K562 (cell line): Measurements from ENCODE around the gene ZDHHC3. TPM values are rescaled to one million over a fixed set of nuclear protein-coding genes. Genes with fewer than 3 reads are reported as not detected.

Experiments
- BACH1 ChIP-seq: fragments of 200-800 bp; sonication (Bioruptor generic); IDR thresholded peaks from 2 replicates; pipeline ENCODE4 v1.6.1; 2016; ENCODE audit warnings: missing genetic modification characterization, missing compliant biosample characterization
- CCNT2 ChIP-seq: IDR thresholded peaks from 2 replicates; pipeline ENCODE4 v1.6.1; 2011; ENCODE audit warnings: borderline replicate concordance, low read depth, mild to moderate bottlenecking, moderate library complexity, mixed read lengths, low read length; ENCODE audit not compliant: insufficient read length; ENCODE audit errors: extremely low read depth
- CHCHD3 ChIP-seq: fragments of 250-450 bp; sonication (Bioruptor Pico); IDR thresholded peaks from 2 replicates; pipeline ENCODE4 v2.1.2; 2022; ENCODE audit warnings: mild to moderate bottlenecking
- DNMT1 ChIP-seq: fragments of 450-650 bp; IDR thresholded peaks from 2 replicates; pipeline ENCODE4 v1.6.1; 2016; ENCODE audit warnings: antibody characterized with exemption, mild to moderate bottlenecking
- EP400 ChIP-seq: fragments of 450-650 bp; IDR thresholded peaks from 2 replicates; pipeline ENCODE4 v1.6.1; 2017; ENCODE audit warnings: antibody characterized with exemption, mild to moderate bottlenecking, moderate library complexity
- ETS2 ChIP-seq: IDR thresholded peaks from 2 replicates; pipeline ENCODE4 v1.6.1; 2016; ENCODE audit warnings: borderline replicate concordance, missing genetic modification characterization, mild to moderate bottlenecking, moderate library complexity, missing compliant biosample characterization; ENCODE audit not compliant: poor library complexity, severe bottlenecking
- ID3 ChIP-seq, 2 experiments: fragments of 250-450 bp in 1 of 2; fragments of 450-650 bp in 1 of 2; sonication (Bioruptor Pico) in 1 of 2; IDR thresholded peaks; 2 replicates each; pipeline versions ENCODE4 v1.6.1 to v1.8.0; 2016 to 2021; ENCODE audit warnings: mild to moderate bottlenecking in 2 of 2, moderate library complexity in 2 of 2, missing compliant biosample characterization in 1 of 2, missing genetic modification characterization in 1 of 2
- KDM1A ChIP-seq, 2 experiments: fragments of 450-650 bp; IDR thresholded peaks; 2 replicates each; pipeline ENCODE4 v1.6.1; 2016; ENCODE audit warnings: mild to moderate bottlenecking in 2 of 2
- MCM3 ChIP-seq: fragments of 450-650 bp; IDR thresholded peaks from 2 replicates; pipeline ENCODE4 v1.6.1; 2016
- MXI1 ChIP-seq: IDR thresholded peaks from 2 replicates; pipeline ENCODE4 v1.6.1; 2011; ENCODE audit warnings: low read depth, mild to moderate bottlenecking, improper control_type of control experiment, low read length
- PHB ChIP-seq: fragments of 250-450 bp; sonication (Bioruptor Pico); IDR thresholded peaks from 2 replicates; pipeline ENCODE4 v1.5.0; 2021
- POLR2B ChIP-seq: fragments of 450-650 bp; IDR thresholded peaks from 2 replicates; pipeline ENCODE4 v1.6.1; 2018; ENCODE audit warnings: low read depth; ENCODE audit not compliant: partially characterized antibody
- RAD21 ChIP-seq, 2 experiments: fragments of 250-450 bp in 1 of 2; fragments of 450-650 bp in 1 of 2; sonication (Bioruptor Pico) in 1 of 2; formaldehyde crosslinking in 1 of 2; IDR thresholded peaks in 1 of 2; conservative IDR thresholded peaks in 1 of 2; 2 replicates each; pipeline versions ENCODE4 v1.4.0 to v1.8.0; 2020 to 2022; ENCODE audit warnings: mild to moderate bottlenecking in 2 of 2, moderate library complexity in 1 of 2
- polyA plus RNA-seq, 8 experiments: library from polyadenylated mRNA; depleted of rRNA in 4 of 8; stranded (reverse) in 5 of 8; unstranded in 3 of 8; fragments of >200 nt; fragmentation: Nextera tagmentation in 2 of 8; fragmentation: Illumina TruSeq in 1 of 8; extraction: Ambion mirVana in 2 of 8; extraction: Trizol in 1 of 8; gene quantifications; 2 replicates each; pipeline versions ENCODE4 v1.2.1 to v1.2.3, GENCODE V29; 2011 to 2014; ENCODE audit warnings: inconsistent platforms in 1 of 8, missing spikeins in 1 of 8
- total RNA-seq, 7 experiments: library from RNA; depleted of rRNA in 6 of 7; stranded (reverse); fragments of >200 nt in 6 of 7; fragmentation: Illumina TruSeq in 2 of 7; extraction: Trizol in 2 of 7; gene quantifications; 2 replicates each; pipeline versions ENCODE4 v1.2.1 to v1.2.3, GENCODE V29; 2011 to 2021; ENCODE audit warnings: low replicate concordance in 1 of 7
- TF ChIP-seq, protein P1 (sequence below): fragments of 150-350 bp; conservative IDR thresholded peaks from 2 replicates; pipeline ENCODE4 v1.6.1; 2014; ENCODE audit warnings: low read length
- TF ChIP-seq, protein P2 (sequence below): IDR thresholded peaks from 3 replicates; pipeline ENCODE4 v1.6.1; 2011; ENCODE audit warnings: borderline replicate concordance, mild to moderate bottlenecking; ENCODE audit not compliant: insufficient read length, insufficient read depth
- TF ChIP-seq, protein P3 (sequence below): fragments of 250-450 bp; sonication (Bioruptor Pico); IDR thresholded peaks from 2 replicates; pipeline ENCODE4 v1.6.1; 2021; ENCODE audit warnings: mild to moderate bottlenecking
- TF ChIP-seq, protein P4 (sequence below): fragments of 450-650 bp; IDR thresholded peaks from 2 replicates; pipeline ENCODE4 v1.6.1; 2016; ENCODE audit warnings: antibody characterized with exemption
- TF ChIP-seq, protein P5 (sequence below): fragments of 250-450 bp; sonication (Bioruptor Pico); IDR thresholded peaks from 2 replicates; pipeline ENCODE4 v1.4.0; 2020; ENCODE audit warnings: mild to moderate bottlenecking, moderate library complexity

The ZDHHC3 gene
- total and polyA plus RNA-seq, 9 of the 15 experiments (the other 6 are each of a cell fraction or from before 2014, with no cell fraction given), result 10.3 to 120 (median 67.2) TPM

DNA sequence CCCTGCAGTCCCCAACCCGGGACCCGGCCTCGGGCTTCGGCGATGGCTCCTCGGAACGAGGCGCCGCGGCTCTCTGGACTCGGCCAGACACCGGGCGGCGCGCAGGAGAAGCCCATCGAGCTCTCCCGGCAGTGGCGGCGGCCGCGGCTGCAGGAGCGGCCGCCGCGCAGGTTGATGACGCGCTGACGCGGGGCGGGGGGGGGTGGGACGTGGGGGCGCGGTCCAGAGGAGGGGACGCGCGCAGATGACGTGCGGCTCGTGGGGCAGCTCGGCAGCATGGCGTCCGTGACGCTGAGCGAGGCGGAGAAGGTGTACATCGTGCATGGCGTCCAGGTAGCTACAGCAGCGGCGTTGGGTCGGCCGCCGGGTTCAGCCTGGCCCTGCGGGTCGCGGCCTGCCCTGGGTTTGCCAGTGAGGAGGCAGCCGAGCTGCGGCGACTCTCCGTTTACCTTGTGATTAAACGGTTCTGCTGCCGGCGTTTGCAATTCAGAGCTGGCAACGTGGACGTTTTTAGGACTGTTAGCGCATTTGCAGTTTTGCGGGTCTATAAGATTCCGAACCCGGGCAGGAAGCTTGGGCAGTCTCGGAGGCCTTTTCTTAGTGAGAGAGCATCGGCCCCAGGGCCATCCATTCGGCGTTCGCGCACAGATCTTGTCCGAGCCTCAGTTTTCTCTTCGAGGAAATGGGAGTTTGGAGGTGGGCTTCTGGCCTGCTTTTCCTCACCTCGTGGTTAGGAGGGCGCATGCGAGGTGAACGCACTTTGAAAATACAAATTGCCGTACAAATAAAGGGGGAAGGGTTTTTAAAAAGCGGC lies at the start of gene ZDHHC3, which contains the start of gene EXOSC7 (continued):
- peak; percentile 63 for TF ChIP-seq CCNT2
- no peak for TF ChIP-seq RAD21 (CRISPR knock-in tag; conservative IDR thresholded peaks at IDR 0.05 in 1 of 2, IDR thresholded peaks at IDR 0.05 in 1 of 2)
- TF ChIP-seq EP400, result peak; percentile 94
- TF ChIP-seq ID3 (CRISPR knock-in tag; IDR thresholded peaks at IDR 0.05), result no peak
- TF ChIP-seq ID3 (tag; IDR thresholded peaks at IDR 0.05), result peak; percentile 19; the same call in 1 of the 2 replicates
- TF ChIP-seq, protein P1, sequence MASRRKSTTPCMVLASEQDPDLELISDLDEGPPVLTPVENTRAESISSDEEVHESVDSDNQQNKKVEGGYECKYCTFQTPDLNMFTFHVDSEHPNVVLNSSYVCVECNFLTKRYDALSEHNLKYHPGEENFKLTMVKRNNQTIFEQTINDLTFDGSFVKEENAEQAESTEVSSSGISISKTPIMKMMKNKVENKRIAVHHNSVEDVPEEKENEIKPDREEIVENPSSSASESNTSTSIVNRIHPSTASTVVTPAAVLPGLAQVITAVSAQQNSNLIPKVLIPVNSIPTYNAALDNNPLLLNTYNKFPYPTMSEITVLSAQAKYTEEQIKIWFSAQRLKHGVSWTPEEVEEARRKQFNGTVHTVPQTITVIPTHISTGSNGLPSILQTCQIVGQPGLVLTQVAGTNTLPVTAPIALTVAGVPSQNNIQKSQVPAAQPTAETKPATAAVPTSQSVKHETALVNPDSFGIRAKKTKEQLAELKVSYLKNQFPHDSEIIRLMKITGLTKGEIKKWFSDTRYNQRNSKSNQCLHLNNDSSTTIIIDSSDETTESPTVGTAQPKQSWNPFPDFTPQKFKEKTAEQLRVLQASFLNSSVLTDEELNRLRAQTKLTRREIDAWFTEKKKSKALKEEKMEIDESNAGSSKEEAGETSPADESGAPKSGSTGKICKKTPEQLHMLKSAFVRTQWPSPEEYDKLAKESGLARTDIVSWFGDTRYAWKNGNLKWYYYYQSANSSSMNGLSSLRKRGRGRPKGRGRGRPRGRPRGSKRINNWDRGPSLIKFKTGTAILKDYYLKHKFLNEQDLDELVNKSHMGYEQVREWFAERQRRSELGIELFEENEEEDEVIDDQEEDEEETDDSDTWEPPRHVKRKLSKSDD, result no peak
- TF ChIP-seq CHCHD3 (CRISPR knock-in tag), result no peak
- TF ChIP-seq POLR2B, result peak; percentile 76
- TF ChIP-seq PHB (CRISPR knock-in tag), result no peak
- TF ChIP-seq, protein P2, sequence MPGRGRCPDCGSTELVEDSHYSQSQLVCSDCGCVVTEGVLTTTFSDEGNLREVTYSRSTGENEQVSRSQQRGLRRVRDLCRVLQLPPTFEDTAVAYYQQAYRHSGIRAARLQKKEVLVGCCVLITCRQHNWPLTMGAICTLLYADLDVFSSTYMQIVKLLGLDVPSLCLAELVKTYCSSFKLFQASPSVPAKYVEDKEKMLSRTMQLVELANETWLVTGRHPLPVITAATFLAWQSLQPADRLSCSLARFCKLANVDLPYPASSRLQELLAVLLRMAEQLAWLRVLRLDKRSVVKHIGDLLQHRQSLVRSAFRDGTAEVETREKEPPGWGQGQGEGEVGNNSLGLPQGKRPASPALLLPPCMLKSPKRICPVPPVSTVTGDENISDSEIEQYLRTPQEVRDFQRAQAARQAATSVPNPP, result no peak
- no peak for TF ChIP-seq DNMT1
- TF ChIP-seq, protein P3, sequence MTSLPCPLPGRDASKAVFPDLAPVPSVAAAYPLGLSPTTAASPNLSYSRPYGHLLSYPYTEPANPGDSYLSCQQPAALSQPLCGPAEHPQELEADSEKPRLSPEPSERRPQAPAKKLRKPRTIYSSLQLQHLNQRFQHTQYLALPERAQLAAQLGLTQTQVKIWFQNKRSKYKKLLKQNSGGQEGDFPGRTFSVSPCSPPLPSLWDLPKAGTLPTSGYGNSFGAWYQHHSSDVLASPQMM (CRISPR knock-in tag), result no peak
- TF ChIP-seq MCM3, result no peak
- TF ChIP-seq MXI1, result peak; percentile 92
- TF ChIP-seq, protein P4, sequence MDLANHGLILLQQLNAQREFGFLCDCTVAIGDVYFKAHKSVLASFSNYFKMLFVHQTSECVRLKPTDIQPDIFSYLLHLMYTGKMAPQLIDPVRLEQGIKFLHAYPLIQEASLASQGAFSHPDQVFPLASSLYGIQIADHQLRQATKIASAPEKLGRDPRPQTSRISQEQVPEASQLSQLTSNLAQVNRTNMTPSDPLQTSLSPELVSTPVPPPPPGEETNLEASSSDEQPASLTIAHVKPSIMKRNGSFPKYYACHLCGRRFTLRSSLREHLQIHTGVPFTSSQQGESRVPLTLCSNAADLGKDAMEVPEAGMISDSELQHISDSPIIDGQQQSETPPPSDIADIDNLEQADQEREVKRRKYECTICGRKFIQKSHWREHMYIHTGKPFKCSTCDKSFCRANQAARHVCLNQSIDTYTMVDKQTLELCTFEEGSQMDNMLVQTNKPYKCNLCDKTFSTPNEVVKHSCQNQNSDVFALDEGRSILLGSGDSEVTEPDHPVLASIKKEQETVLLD, result no peak
- TF ChIP-seq ETS2 (tag), result no peak
- TF ChIP-seq KDM1A (IDR thresholded peaks at IDR 0.05), result peak; percentile 39 to 68; a peak in 3 of 4 replicates
- no peak for TF ChIP-seq BACH1 (tag)
- TF ChIP-seq, protein P5, sequence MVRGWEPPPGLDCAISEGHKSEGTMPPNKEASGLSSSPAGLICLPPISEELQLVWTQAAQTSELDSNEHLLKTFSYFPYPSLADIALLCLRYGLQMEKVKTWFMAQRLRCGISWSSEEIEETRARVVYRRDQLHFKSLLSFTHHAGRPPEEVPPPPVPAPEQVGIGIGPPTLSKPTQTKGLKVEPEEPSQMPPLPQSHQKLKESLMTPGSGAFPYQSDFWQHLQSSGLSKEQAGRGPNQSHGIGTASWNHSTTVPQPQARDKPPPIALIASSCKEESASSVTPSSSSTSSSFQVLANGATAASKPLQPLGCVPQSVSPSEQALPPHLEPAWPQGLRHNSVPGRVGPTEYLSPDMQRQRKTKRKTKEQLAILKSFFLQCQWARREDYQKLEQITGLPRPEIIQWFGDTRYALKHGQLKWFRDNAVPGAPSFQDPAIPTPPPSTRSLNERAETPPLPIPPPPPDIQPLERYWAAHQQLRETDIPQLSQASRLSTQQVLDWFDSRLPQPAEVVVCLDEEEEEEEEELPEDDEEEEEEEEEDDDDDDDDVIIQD, result 0 out of 2 replicates have a peak, but pooled peaks have one; percentile 42
